GM19193 (cell line): ENCODE results near the gene ZDHHC5.

ENCODE experiments used
- POLR2A ChIP-seq: IDR thresholded peaks from 4 replicates; pipeline ENCODE4 v1.6.1; 2011; ENCODE audit not compliant: insufficient read depth, insufficient read length; ENCODE audit errors: extremely low read depth

The ZDHHC5 gene

GRCh38 chr11:57639321-57640067 is 28.4 kb upstream of the ZDHHC5 start:
- TF ChIP-seq POLR2A: no peak

- no peak for TF ChIP-seq POLR2A
These were observed 27.7 kb upstream of the ZDHHC5 start for GRCh38 chr11:57640068-57640800.

- no peak for TF ChIP-seq POLR2A
These were observed 26.7 kb upstream of the ZDHHC5 start for GRCh38 chr11:57641011-57641807.

GRCh38 chr11:57643802-57644201 is 24.1 kb upstream of the ZDHHC5 start:
- TF ChIP-seq POLR2A: no peak

- no peak for TF ChIP-seq POLR2A
These were observed 22.9 kb upstream of the ZDHHC5 start for GRCh38 chr11:57644748-57645688.

- TF ChIP-seq POLR2A: no peak
These were observed 22.2 kb upstream of the ZDHHC5 start for GRCh38 chr11:57645689-57646085.

DNA sequence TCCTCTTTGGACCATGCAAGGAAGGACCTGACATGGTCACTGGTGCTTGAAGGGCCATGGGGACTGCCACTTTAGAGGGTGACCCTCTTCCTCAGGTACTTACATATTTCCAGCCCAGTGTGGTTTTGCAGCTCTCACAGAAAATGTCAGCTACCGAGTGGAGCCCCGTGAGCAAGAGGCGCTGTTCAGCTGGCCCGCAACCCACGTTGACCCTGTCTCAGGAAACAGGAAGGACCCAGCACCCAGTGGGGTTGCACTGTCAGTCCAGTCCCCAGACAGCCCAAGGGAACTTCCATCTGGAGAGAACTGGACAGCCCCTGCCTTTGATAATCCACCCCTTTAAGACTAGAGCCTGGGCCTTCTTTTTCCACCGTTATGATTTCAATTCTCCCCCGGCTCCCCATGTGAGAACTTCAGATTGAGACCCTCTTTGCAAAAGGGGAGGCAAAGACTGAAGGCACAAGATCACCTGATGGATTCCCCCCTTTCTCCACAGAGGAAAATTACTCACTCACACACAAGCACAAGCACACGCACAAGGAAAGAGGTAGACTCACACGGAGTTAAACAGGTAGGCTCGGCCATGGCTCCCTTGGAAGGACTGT is 21.6 kb upstream of the ZDHHC5 start:
- no peak for TF ChIP-seq POLR2A

DNA sequence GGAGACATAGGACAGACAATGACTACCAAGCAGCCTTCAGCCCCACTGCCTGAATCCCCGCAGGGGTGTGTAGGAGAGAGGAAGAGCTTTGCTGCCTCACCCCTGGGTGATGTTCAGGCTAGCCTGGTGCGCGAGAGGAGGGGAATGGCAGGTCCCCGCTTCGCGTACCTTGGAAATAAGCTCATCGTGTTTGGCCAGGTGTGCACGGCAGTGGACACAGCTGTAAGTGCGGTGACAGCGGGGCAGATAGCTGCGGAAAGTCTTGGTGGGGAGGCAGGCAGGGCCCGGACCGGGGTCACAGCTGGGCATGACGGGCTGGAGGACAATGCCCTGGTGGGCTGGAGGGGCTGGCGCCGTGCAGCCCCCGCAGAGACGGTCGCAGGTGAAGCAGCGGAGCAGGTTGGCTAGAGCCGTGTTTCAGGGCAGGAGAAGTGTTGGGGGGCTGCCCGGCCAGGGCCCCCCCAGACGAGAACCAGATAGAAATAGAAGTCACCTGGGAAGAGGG is 21.1 kb upstream of the ZDHHC5 start:
- no peak for TF ChIP-seq POLR2A

GRCh38 chr11:57647372-57647771 is 20.5 kb upstream of the ZDHHC5 start:
- TF ChIP-seq POLR2A: no peak

DNA sequence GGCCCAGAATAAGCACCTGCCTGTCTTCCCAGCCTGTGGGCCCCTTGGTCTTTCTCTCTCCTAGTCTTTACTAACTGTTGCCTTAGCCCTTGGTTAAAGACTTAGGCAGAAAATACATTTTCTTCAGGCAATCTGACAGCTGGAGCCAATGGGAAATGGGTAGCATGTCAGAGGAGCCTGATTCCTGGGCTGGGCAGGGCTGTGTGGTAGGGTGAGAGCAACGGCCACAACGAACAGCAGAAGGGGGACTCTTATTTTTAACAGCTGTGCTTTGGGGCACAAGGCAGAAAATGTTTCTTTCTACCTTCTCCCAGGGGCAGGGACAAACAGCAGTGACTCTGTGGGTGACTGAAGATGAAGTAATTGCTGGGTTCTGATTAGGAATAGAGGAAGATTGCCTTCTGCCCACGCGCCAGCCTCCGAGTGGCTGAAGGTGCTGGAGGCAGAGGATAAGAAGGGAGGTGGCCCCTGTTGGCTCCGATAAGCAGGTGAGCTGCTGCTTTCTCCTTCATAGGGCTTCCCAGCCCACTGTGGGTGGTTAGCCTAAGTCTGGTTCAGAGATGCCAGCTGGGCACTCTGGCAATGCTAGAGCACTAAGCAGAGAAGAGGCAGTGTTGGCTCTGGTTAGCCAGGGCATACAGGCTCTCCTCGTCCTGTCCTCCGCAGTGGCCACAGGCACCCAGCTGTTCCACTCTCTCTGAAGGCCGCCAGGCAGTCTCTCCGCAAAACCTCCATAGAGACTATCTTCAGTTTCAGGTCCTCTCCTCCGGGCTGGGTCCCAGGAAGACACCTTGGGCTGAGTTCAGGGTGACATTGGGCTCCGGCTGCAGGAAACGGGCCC is 19.7 kb upstream of the ZDHHC5 start:
- TF ChIP-seq POLR2A: no peak

DNA sequence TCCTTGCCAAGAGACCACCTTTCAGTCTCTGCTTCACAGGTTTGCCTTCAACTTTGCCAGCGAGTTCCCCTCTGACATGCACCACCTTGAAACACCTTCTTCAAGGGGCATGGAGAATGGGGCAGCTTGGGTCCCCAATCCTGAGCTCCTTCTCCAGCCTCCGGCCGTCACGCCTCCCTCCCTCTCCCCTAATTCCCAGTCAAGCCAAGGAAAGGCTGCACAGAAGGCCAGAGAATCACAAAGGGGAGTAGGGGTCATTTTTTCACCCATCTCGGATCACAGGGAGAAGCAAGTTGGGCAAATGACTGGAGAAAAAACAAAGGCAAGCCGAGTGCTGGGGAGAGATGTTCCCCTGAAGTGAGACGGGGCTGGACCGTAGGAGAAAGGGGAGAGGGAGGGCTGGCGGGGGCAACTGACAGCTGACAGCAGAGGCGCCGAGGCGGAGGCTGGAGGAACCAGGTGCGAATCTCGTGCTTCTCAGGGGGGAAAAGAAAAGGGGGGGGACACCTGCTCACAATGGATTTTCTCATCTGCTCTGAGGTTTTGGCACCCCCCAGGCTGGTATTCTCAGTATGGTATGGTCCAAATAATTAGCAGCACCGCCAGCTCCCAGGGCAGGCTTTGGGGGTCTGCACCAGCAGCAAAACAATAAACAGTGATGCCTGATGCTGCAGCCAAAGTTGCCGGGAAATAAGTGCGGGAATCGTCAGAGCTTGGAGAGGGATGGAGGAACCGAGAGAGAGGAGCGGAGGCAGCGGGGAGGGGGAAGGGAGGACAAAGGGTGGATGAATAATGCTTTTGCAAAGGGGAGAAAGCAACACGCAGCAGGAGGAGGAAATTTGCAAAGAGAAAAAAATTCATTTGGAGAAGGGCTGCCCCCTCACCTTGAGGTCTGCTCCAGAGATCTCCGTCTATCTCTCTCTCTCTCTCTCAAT is 18.8 kb upstream of the ZDHHC5 start:
- TF ChIP-seq POLR2A: no peak
